DMS 273 treated with DMSO at 0.1 percent for 48 hours (cell line): ENCODE measurements around the gene SCMH1.
"Not testable (repeated sequence)": the region's sequence is repeated elsewhere in the genome, so short reads cannot be mapped to it uniquely, and the experiment has no call there.

Experiments
- DNase-seq: peaks from one replicate; lab custom pipeline; 2025; lab: John Stamatoyannopoulos, UW

SCMH1 gene

GRCh38 chr1:41152622-41153044, 89.5 kb downstream of the SCMH1 start:
- DNase-seq, result no peak

- no peak for DNase-seq
Measured at GRCh38 chr1:41151846-41152245, 90.3 kb downstream of the SCMH1 start.

DNA sequence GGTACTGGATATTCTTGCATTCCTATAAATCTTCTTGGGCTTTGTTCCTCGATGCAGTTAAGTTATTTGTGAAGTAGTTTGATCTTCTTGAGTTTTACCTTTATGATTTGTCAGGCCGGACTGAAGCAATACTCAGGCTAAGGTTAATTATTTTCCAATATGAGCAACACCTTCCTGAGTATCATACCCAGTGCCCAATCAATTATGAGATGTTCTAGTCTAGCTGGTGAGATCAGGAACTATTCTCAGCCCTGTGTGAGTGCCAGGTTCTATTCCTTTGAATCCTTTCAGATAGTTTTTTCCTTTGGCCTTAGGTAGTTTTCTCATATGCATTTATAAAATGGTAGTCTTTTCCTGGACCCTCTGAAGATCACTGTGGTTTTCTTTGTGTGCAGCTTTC, 92.5 kb downstream of the SCMH1 start:
- DNase-seq, result no peak

DNA sequence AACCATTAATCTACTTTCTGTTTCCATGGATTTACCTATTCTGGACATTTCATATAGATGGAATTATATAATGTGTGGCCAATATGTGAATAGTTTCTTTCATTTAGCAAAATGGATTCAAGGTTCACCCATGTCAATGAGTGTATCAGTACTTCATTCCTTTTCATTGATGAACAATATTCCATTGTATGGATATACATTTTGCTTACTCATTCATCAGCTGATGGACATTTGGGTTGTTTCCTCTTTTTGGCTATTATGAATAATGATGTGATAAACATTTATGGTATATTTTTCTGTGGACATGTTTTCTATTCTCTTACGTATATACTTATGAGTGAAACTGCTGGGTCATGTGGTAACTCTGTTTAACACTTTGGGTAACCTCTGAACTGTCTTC, 97.8 kb downstream of the SCMH1 start:
- DNase-seq, result no peak

DNA sequence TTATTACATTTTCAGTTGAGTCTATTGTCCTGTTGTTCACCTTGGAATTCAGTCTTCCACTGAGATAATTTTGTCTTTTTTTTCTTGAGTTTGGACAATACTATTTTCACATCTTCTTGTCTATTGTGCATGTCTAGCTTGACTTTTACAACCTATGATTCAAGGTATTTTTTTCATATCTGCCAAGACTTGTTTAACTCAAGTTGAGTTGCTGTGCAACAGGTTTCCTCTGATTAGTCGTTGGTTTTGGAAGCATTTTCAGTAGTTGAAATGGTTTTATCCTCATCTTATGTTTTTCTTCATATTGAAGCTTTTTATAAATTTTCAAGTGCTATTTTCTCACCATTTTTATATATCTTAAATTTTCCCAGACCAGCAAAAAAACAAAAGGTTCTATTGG, 103.6 kb downstream of the SCMH1 start:
- DNase-seq, result no peak

DNA sequence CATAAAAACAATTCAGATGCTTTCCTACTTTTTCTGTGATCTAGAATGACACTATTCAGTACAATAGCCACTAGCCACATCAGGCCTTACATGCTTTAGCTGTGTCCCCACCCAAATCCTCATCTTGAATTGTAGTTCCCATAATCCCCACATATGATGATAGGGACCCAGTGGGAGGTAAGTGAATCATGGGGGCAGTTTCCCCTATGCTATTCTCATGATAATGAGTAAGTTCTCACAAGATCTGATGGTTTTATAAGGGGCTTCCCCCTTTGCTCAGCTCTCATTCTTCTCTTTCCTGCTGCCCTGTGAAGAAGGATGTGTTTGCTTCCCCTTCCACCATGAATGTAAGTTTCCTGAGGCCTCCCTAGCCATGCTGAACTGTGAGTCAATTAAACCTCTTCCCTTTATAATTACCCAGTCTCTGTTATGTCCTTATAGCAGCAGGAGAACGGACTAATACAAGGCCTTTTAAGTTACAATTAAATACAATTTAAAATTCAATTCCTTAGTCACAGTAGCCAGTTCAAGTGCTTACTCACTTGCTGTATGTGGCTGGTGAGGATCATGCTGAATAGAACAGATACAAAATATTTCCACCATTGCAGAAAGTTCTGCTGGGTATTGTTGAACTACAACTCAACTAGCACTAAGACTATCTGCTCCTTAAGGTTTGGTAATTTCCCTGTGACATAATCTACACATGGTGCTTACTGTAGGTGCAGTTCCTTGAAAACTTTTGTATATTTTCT, 106.7 kb downstream of the SCMH1 start:
- DNase-seq, result no peak

DNA sequence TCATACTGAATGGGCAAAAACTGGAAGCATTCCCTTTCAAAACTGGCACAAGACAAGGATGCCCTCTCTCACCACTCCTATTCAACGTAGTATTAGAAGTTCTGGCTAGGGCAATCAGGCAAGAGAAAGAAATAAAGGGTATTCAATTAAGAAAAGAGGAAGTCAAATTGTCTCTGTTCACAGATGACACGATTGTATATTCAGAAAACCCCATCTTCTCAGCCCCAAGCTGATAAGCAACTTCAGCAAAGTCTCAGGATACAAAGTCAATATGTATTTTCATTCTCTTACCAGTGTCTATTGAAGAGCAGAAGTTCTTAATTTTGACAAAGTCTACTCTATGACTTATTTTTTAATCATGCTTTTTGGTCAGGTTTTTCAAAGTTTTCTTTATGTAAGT, 107.8 kb downstream of the SCMH1 start:
- not testable (repeated sequence) for DNase-seq

- DNase-seq, result peak; percentile 95
Measured at GRCh38 chr1:41122851-41123518, 119.1 kb downstream of the SCMH1 start.

- no peak for DNase-seq
Measured at GRCh38 chr1:41122148-41122547, 120.0 kb downstream of the SCMH1 start.

- no peak for DNase-seq
Measured at GRCh38 chr1:41118645-41119044, 123.5 kb downstream of the SCMH1 start.

- not testable (repeated sequence) for DNase-seq
Measured at GRCh38 chr1:41117241-41117640, 124.9 kb downstream of the SCMH1 start.

- no peak for DNase-seq
Measured at GRCh38 chr1:41110736-41111135, 131.4 kb downstream of the SCMH1 start.

DNA sequence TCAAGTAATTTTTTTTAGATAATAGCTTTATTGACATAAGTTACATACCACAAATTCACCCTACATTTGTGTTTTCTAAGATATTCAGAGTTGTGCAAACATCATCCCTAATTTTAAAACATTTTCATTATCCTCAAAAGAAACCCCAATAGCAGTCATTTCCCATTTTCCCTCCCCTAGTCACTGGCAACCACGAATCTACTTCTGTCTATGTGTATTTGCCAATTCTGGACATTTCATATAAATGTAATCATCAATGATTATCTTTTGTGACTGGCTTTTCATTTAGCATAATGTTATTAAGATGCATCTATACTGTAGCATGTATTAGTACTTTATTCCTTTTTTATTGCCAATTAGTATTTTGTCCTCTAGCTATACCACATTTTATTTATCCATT, 131.8 kb downstream of the SCMH1 start:
- DNase-seq, result no peak

DNA sequence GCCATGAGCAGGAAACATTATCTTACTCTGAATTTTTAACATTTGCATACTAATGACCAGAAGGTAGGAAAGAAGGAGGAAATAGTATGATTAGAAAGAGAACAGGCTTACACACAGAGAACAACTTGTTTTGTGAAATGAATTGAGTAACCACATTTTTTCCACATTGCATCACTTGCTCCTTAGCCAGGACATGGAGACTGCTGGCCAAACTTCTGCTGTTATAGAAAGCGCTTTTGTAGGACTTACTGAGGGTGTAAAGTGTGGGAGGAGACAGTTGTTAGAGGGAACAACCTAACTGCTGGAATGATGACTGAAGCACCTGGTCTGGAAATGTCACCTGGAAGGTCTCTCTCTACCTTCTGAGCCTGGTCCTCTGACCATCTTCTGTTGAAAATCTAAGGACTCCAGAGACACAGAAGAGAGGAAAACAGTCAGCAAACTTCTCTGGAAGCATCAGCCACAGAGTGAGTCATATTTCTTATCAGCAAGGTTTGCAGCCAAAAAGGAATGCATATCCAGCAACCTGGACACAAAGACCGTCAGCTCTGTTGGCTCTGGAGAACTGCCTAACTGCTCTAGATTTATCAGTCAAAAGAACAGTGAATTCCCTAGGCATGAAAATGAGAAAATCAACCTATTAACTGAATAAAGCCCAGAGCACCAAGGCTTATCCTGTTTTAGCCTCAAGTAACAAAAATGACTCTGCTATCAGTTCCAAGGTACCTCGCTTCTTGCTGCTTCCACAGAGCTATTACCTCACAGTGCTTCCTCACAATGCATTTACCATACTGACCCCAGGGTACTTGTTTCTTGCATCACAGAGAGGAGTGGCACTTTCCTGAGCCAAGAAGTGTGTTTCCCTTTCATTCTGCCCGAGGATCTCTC, 132.6 kb downstream of the SCMH1 start:
- peak; percentile 98 for DNase-seq

DNA sequence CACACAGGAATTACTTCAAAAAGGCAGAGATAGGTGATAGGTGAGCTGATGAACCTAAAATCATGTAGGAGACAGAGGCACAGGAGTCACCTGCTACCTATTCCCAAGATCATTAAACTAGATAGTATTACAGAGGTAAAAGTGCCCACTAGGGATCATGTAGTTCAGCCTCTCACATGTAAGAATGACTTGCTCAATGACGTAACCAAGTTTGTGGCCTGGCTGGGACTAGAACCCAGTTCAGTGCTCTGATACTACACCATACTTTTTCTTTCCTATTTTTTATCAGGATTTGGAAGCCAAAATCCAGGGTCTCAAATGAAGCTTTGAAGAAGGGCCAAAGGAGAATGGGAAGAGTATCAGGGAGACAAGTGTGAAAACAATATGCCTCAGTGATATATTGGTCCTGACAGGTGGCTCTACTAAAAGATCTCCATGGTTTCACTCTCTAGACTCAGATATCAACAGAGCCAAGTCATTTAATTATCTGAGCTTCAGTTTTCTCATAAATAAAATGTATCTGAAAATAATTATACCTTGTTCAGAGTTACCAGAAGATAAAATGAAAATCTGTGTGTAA, 133.3 kb downstream of the SCMH1 start:
- no peak for DNase-seq

- no peak for DNase-seq
Measured at GRCh38 chr1:41103766-41104165, 138.3 kb downstream of the SCMH1 start.

DNA sequence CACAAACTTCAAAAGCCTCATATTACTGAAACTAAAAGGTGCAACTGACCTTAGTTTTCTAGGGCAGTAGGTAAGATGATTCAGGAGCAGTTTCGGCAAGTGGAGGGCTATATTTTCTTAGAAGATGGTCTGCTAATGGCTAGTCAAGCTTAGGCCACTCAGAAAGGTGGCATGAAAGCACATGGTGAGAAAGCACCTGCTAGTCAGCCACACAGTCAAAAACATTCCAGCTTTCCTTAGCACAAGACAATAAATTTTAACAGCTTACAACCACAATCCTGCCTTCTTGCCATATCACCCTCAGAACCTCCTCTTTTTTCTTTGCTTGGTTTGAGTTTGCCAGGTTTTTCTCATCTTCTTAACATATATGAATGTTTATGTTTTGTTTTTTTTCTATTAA, 139.5 kb downstream of the SCMH1 start:
- no peak for DNase-seq

- peak; percentile 100 for DNase-seq
Measured at GRCh38 chr1:41101950-41102607, 140.0 kb downstream of the SCMH1 start.

GRCh38 chr1:41101076-41101475, 141.0 kb downstream of the SCMH1 start:
- DNase-seq, result no peak

DNA sequence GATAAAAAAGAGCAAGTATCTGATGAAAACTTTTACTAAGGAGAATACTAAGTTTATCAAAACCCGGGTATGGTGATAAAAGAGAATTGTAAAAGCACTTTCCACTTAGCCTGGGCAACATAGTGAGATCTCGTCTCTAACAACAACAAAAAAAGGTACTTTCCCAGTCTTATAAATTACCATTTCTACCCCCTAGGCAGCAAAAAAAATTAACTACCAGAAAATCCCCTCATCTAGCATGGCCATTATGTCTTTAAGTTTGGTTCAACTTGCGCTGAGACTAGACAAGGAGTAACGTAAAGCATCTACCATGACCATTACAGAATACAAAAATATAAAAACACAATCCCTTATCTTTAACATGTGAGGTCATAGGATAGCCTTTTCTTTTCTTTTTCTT, 141.9 kb downstream of the SCMH1 start:
- DNase-seq, result no peak

GRCh38 chr1:41098730-41099460, 143.2 kb downstream of the SCMH1 start:
- DNase-seq, result no peak
